ENCODE data around the gene ELAVL3. TPM values are rescaled to one million over a fixed set of nuclear protein-coding genes. Genes with fewer than 3 reads are reported as not detected.

ELAVL3 gene
- polyA plus RNA-seq, 2 of the 4 experiments (the other 2 are of a cell fraction), result 0.01 TPM; not detected in 1

DNA sequence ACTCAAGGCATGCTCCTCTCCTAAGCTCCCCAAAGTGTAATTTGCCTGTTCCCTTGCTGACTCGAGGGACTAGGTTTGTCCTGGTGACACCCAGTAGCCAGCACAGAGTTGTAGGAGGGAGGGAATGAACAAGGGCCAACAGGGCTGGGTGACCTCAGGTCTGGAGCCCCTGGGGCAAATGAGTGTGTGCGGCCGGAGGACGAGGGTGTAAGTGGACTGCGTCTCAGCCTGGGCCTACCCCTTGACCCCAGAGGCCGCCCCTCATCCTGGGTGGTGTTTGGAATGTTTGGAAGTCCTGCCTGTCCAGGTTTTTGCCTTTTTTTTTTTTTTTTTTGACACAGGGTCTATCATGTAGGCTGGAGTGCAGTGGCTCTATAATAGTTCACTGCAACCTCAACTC is 26.1 kb upstream of the ELAVL3 start:
- Histone ChIP-seq H3K4me2 (no peak overlapping the region), H3K27ac (no peak overlapping the region), H3K9me3 (no peaks in the 10 kb centered on the region), H3K4me1 (peaks cover 9% of the 10 kb centered on the region; the same call in 1 of the 3 replicates), H3K4me3 (no peak overlapping the region)
- FAIRE-seq (no peak), DNase-seq (ENCODE audit: low read depth in 1 of 2, low spot score in 1 of 2) (no peak), ATAC-seq (no peak)
- 89% methylated on average over 5 of the region's 6 CpGs for WGBS (ENCODE audit: missing lambda C conversion rate)
- TF ChIP-seq FOXS1 (CRISPR knock-in tag; IDR thresholded peaks at IDR 0.05) (no peak), RFX5 (IDR thresholded peaks at IDR 0.05) (no peak), NFE2L2 (conservative IDR thresholded peaks at IDR 0.05; ENCODE audit: low read length) (no peak), MAFK (IDR thresholded peaks at IDR 0.05; ENCODE audit: partially characterized antibody) (no peak), JUNB (IDR thresholded peaks at IDR 0.05) (no peak), BCL3 (IDR thresholded peaks at IDR 0.05) (no peak), TP53 (CRISPR knock-in tag; IDR thresholded peaks at IDR 0.05) (no peak), ESRRA (IDR thresholded peaks at IDR 0.05; ENCODE audit: borderline replicate concordance, low read length) (no peak), CBX8 (IDR thresholded peaks at IDR 0.05) (no peak), ZNF302 (CRISPR knock-in tag; IDR thresholded peaks at IDR 0.05) (no peak), CHD4 (IDR thresholded peaks at IDR 0.05; ENCODE audit: borderline replicate concordance) (no peak), EHMT2 (IDR thresholded peaks at IDR 0.05; ENCODE audit: low read depth) (no peak)
- TF ChIP-seq, protein P1, sequence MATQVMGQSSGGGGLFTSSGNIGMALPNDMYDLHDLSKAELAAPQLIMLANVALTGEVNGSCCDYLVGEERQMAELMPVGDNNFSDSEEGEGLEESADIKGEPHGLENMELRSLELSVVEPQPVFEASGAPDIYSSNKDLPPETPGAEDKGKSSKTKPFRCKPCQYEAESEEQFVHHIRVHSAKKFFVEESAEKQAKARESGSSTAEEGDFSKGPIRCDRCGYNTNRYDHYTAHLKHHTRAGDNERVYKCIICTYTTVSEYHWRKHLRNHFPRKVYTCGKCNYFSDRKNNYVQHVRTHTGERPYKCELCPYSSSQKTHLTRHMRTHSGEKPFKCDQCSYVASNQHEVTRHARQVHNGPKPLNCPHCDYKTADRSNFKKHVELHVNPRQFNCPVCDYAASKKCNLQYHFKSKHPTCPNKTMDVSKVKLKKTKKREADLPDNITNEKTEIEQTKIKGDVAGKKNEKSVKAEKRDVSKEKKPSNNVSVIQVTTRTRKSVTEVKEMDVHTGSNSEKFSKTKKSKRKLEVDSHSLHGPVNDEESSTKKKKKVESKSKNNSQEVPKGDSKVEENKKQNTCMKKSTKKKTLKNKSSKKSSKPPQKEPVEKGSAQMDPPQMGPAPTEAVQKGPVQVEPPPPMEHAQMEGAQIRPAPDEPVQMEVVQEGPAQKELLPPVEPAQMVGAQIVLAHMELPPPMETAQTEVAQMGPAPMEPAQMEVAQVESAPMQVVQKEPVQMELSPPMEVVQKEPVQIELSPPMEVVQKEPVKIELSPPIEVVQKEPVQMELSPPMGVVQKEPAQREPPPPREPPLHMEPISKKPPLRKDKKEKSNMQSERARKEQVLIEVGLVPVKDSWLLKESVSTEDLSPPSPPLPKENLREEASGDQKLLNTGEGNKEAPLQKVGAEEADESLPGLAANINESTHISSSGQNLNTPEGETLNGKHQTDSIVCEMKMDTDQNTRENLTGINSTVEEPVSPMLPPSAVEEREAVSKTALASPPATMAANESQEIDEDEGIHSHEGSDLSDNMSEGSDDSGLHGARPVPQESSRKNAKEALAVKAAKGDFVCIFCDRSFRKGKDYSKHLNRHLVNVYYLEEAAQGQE (IDR thresholded peaks at IDR 0.05), result no peak
- ChIA-PET POLR2A (no interaction called here), CTCF (no interaction called here)

GRCh38 chr19:11506101-11506555 is 25.3 kb upstream of the ELAVL3 start:
- CTCF ChIA-PET, result no interaction called here

More at GRCh38 chr19:11506101-11506555, 25.3 kb upstream of the ELAVL3 start:
- WGBS (ENCODE audit: missing lambda C conversion rate), result 87% methylated on average over 6 of the region's 20 CpGs
- Histone ChIP-seq H3K4me2 (peak overlapping the region; percentile 79), H3K4me3 (peak overlapping the region; percentile 72), H3K9me3 (no peaks in the 10 kb centered on the region), H3K27ac (peak overlapping the region; percentile 93 to 99; a peak in 5 of 6 replicates), H3K4me1 (peaks cover 9% of the 10 kb centered on the region; the same call in 1 of the 3 replicates)
- no peak for FAIRE-seq
- ATAC-seq, result peak; percentile 47 to 51
- TF ChIP-seq TP53 (CRISPR knock-in tag; IDR thresholded peaks at IDR 0.05) (no peak), CBX8 (IDR thresholded peaks at IDR 0.05) (no peak), KDM5A (IDR thresholded peaks at IDR 0.05) (0 out of 2 replicates have a peak, but pooled peaks have one; percentile 32), PBX3 (IDR thresholded peaks at IDR 0.05) (no peak), SMC3 (IDR thresholded peaks at IDR 0.05) (no peak), RCOR1 (IDR thresholded peaks at IDR 0.05; ENCODE audit: low read depth, low read length) (no peak)
- TF ChIP-seq, protein P2, sequence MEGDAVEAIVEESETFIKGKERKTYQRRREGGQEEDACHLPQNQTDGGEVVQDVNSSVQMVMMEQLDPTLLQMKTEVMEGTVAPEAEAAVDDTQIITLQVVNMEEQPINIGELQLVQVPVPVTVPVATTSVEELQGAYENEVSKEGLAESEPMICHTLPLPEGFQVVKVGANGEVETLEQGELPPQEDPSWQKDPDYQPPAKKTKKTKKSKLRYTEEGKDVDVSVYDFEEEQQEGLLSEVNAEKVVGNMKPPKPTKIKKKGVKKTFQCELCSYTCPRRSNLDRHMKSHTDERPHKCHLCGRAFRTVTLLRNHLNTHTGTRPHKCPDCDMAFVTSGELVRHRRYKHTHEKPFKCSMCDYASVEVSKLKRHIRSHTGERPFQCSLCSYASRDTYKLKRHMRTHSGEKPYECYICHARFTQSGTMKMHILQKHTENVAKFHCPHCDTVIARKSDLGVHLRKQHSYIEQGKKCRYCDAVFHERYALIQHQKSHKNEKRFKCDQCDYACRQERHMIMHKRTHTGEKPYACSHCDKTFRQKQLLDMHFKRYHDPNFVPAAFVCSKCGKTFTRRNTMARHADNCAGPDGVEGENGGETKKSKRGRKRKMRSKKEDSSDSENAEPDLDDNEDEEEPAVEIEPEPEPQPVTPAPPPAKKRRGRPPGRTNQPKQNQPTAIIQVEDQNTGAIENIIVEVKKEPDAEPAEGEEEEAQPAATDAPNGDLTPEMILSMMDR (IDR thresholded peaks at IDR 0.05), result no peak
- POLR2A ChIA-PET, result no interaction called here
- DNase-seq (ENCODE audit: low read depth in 1 of 2, low spot score in 1 of 2), result no peak
